Sciatic nerve (tissue), 2 donors: ENCODE results near the gene DRICH1. TPM values are rescaled to one million over a fixed set of nuclear protein-coding genes. Genes with fewer than 3 reads are reported as not detected.
"Not testable (repeated sequence)": the region's sequence is repeated elsewhere in the genome, so short reads cannot be mapped to it uniquely, and the experiment has no call there.

Experiments used
- ATAC-seq: fragments of 200-7000 bp; cut with Tn5 transposase; one replicate; pipeline ENCODE4 v1.9.1; 2020; ENCODE audit warnings: mild to moderate bottlenecking, moderate library complexity
- DNase-seq: peaks from one replicate; pipeline ENCODE4 v3.0.0-alpha.2; 2020; ENCODE audit warnings: low spot score
- intact Hi-C: fragments of 100-400 bp; cut with DNase I; formaldehyde crosslinking; loops from one replicate; pipeline ENCODE4 v1.14.2; 2022
- total RNA-seq: library from RNA; stranded (reverse); fragmentation: NEBNext Ultra II Directional; extraction: Animal tissue kit (Norgen Biotek cat#: 25700); gene quantifications from one replicate; pipeline ENCODE4 v1.2.1, GENCODE V29; 2021
- donor health status: DM: no; HTN: no; CAD: no.
- donor health status: DM: no; HTN: no; CAD: no.

The DRICH1 gene
- total RNA-seq, 1 donor from 2014 or later: 1.3 TPM

- intact Hi-C loops: no loop called here
- ATAC-seq (no peak), DNase-seq (no peak)
These were observed 20.6 kb upstream of the DRICH1 start for GRCh38 chr22:23652711-23653110.

- intact Hi-C loops: no loop called here
- ATAC-seq (no peak), DNase-seq (no peak)
These were observed 20.2 kb upstream of the DRICH1 start for GRCh38 chr22:23652286-23652685.

- DNase-seq (no peak), ATAC-seq (no peak)
- intact Hi-C loops: no loop called here
These were observed 19.6 kb upstream of the DRICH1 start for GRCh38 chr22:23651676-23652075.

GRCh38 chr22:23649071-23649501 is 17.0 kb upstream of the DRICH1 start:
- no peak for ATAC-seq
- DNase-seq: no peak

GRCh38 chr22:23646526-23646925 is 14.4 kb upstream of the DRICH1 start:
- ATAC-seq, intact Hi-C loops: not testable (repeated sequence)
- peak; percentile 43 for DNase-seq

More at GRCh38 chr22:23649071-23649501, 17.0 kb upstream of the DRICH1 start:
- intact Hi-C loops: no loop called here

GRCh38 chr22:23640206-23640605 is 8.1 kb upstream of the DRICH1 start:
- intact Hi-C loops, ATAC-seq: not testable (repeated sequence)
- peak; percentile 51 for DNase-seq

- ATAC-seq: no peak
These were observed 7.5 kb upstream of the DRICH1 start for GRCh38 chr22:23639661-23640060.

GRCh38 chr22:23638611-23639010 is 6.5 kb upstream of the DRICH1 start:
- peak; percentile 17 for DNase-seq
- intact Hi-C loops: no loop called here
- no peak for ATAC-seq

More at GRCh38 chr22:23639661-23640060, 7.5 kb upstream of the DRICH1 start:
- intact Hi-C loops: no loop called here
- DNase-seq: peak; percentile 55

- DNase-seq, intact Hi-C loops, ATAC-seq: not testable (repeated sequence)
These were observed 3.2 kb upstream of the DRICH1 start for GRCh38 chr22:23635291-23635690.

GRCh38 chr22:23628056-23628743 is 3.9 kb downstream of the DRICH1 start:
- intact Hi-C loops, ATAC-seq, DNase-seq: not testable (repeated sequence)

- ATAC-seq: peak; percentile 39
- intact Hi-C loops, DNase-seq: not testable (repeated sequence)
These were observed 4.6 kb downstream of the DRICH1 start for GRCh38 chr22:23627401-23628055.

- ATAC-seq (no peak), DNase-seq (no peak)
- intact Hi-C loops: no loop called here
These were observed 5.7 kb downstream of the DRICH1 start for GRCh38 chr22:23626286-23626975.

GRCh38 chr22:23622634-23623033 is 9.5 kb downstream of the DRICH1 start:
- intact Hi-C loops: no loop called here
- DNase-seq: no peak
- no peak for ATAC-seq

- DNase-seq, intact Hi-C loops, ATAC-seq: not testable (repeated sequence)
These were observed 10.2 kb downstream of the DRICH1 start for GRCh38 chr22:23621916-23622315.

- intact Hi-C loops: no loop called here
- DNase-seq (no peak), ATAC-seq (no peak)
These were observed 10.9 kb downstream of the DRICH1 start for GRCh38 chr22:23621082-23621780.

GRCh38 chr22:23613193-23613972 is 18.7 kb downstream of the DRICH1 start:
- intact Hi-C loops: no loop called here
- DNase-seq: no peak
- ATAC-seq: no peak

- peak; percentile 25 for DNase-seq
- ATAC-seq: no peak
- intact Hi-C loops: no loop called here
These were observed 21.9 kb downstream of the DRICH1 start for GRCh38 chr22:23609983-23610781.

GRCh38 chr22:23608583-23608982 is 23.5 kb downstream of the DRICH1 start:
- intact Hi-C loops: no loop called here
- ATAC-seq: no peak
- DNase-seq: peak; percentile 21
